Liver (tissue), 9 donors: Measurements from ENCODE around the gene PLEKHA3. TPM values are rescaled to one million over a fixed set of nuclear protein-coding genes. Genes with fewer than 3 reads are reported as not detected.

Source experiments
- DNase-seq: peaks from one replicate; pipeline ENCODE4 v3.0.0-alpha.2; 2017; ENCODE audit warnings: low spot score
- H3K27ac ChIP-seq, 2 donors: one replicate each; pipeline ENCODE4 v1.7.0; 2013; ENCODE audit warnings: inconsistent platforms in 2 of 2, low read length in 2 of 2, control low read depth in 1 of 2, low read depth in 1 of 2, mild to moderate bottlenecking in 1 of 2
- H3K27me3 ChIP-seq, 4 donors: one replicate each; pipeline versions ENCODE4 v1.6.1 to v1.7.0; 2013; ENCODE audit warnings: low read length in 3 of 4, inconsistent platforms in 1 of 4, mild to moderate bottlenecking in 1 of 4, moderate library complexity in 1 of 4; ENCODE audit not compliant: control insufficient read depth in 4 of 4, insufficient read depth in 4 of 4
- H3K36me3 ChIP-seq, 4 donors: one replicate each; pipeline versions ENCODE4 v1.6.1 to v1.7.0; 2013; ENCODE audit warnings: low read length in 3 of 4, mild to moderate bottlenecking in 3 of 4, low read depth in 1 of 4, moderate library complexity in 1 of 4; ENCODE audit not compliant: control insufficient read depth in 4 of 4, insufficient read depth in 3 of 4
- H3K4me1 ChIP-seq, 4 donors: one replicate each; pipeline versions ENCODE4 v1.6.1 to v1.7.0; 2013; ENCODE audit warnings: low read length in 3 of 4, mild to moderate bottlenecking in 3 of 4, moderate library complexity in 1 of 4; ENCODE audit not compliant: control insufficient read depth in 4 of 4, insufficient read depth in 4 of 4
- H3K4me3 ChIP-seq, 3 donors: one replicate each; pipeline versions ENCODE4 v1.6.1 to v1.7.0; 2013; ENCODE audit warnings: low read length in 3 of 3, control low read depth in 1 of 3, low read depth in 1 of 3, mild to moderate bottlenecking in 1 of 3
- H3K9ac ChIP-seq, 2 donors: one replicate each; pipeline ENCODE4 v1.7.0; 2013; ENCODE audit warnings: low read length in 2 of 2, mild to moderate bottlenecking in 2 of 2, moderate library complexity in 2 of 2, control low read depth in 1 of 2, low read depth in 1 of 2
- H3K9me3 ChIP-seq, 4 donors: one replicate each; pipeline versions ENCODE4 v1.6.1 to v1.7.0; 2013; ENCODE audit warnings: low read length in 3 of 4; ENCODE audit not compliant: control insufficient read depth in 4 of 4
- ATF3 ChIP-seq: IDR thresholded peaks from 2 replicates; pipeline ENCODE4 v1.6.1; 2016; ENCODE audit warnings: antibody characterized with exemption
- CTCF ChIP-seq: fragments of 150-350 bp; IDR thresholded peaks from 2 replicates; pipeline ENCODE4 v1.5.1; 2017; ENCODE audit warnings: improper control_type of control experiment, low read depth, low read length; ENCODE audit not compliant: missing input control
- FOXA1 ChIP-seq: IDR thresholded peaks from 2 replicates; pipeline ENCODE4 v1.6.1; 2016; ENCODE audit warnings: antibody characterized with exemption
- FOXA2 ChIP-seq: IDR thresholded peaks from 2 replicates; pipeline ENCODE4 v1.6.1; 2016; ENCODE audit warnings: antibody characterized with exemption
- GABPA ChIP-seq, 2 donors: IDR thresholded peaks in 1 of 2; conservative IDR thresholded peaks in 1 of 2; 2 replicates each; pipeline ENCODE4 v1.6.1; 2016; ENCODE audit warnings: antibody characterized with exemption in 2 of 2, mild to moderate bottlenecking in 1 of 2, moderate library complexity in 1 of 2
- HNF4G ChIP-seq: IDR thresholded peaks from 2 replicates; pipeline ENCODE4 v1.6.1; 2016; ENCODE audit warnings: antibody characterized with exemption
- JUND ChIP-seq, 2 donors: IDR thresholded peaks; 2 replicates each; pipeline ENCODE4 v1.6.1; 2016; ENCODE audit warnings: antibody characterized with exemption in 2 of 2
- MAX ChIP-seq: IDR thresholded peaks from 2 replicates; pipeline ENCODE4 v1.6.1; 2016; ENCODE audit warnings: antibody characterized with exemption
- NR2F2 ChIP-seq: IDR thresholded peaks from 2 replicates; pipeline ENCODE4 v1.6.1; 2016; ENCODE audit warnings: antibody characterized with exemption
- RAD21 ChIP-seq, 2 donors: IDR thresholded peaks; 2 replicates each; pipeline ENCODE4 v1.6.1; 2016; ENCODE audit warnings: antibody characterized with exemption in 2 of 2, mild to moderate bottlenecking in 2 of 2
- REST ChIP-seq: IDR thresholded peaks from 2 replicates; pipeline ENCODE4 v1.6.1; 2016; ENCODE audit warnings: antibody characterized with exemption, mild to moderate bottlenecking
- SP1 ChIP-seq: IDR thresholded peaks from 2 replicates; pipeline ENCODE4 v1.6.1; 2018; ENCODE audit warnings: antibody characterized with exemption, mild to moderate bottlenecking
- TAF1 ChIP-seq: conservative IDR thresholded peaks from 2 replicates; pipeline ENCODE4 v1.6.1; 2016; ENCODE audit warnings: antibody characterized with exemption, mild to moderate bottlenecking
- YY1 ChIP-seq: IDR thresholded peaks from 2 replicates; pipeline ENCODE4 v1.6.1; 2016; ENCODE audit warnings: antibody characterized with exemption, mild to moderate bottlenecking
- ZBTB33 ChIP-seq: IDR thresholded peaks from 2 replicates; pipeline ENCODE4 v1.6.1; 2016; ENCODE audit warnings: antibody characterized with exemption
- WGBS: extraction: QIAGEN DNeasy Blood & Tissue Kit; methylation state at CpG from one replicate; pipeline ENCODE4 v1.1.7; 2013; 5-methylcytosine and 5-hydroxymethylcytosine counted together
- polyA plus RNA-seq, 2 donors: library from polyadenylated mRNA; stranded (reverse) in 1 of 2; unstranded in 1 of 2; fragments of 200-250 nt in 1 of 2; fragments of >200 nt in 1 of 2; fragmentation: Nextera tagmentation in 1 of 2; extraction: Ambion mirVana in 1 of 2; gene quantifications; one replicate each; pipeline versions ENCODE4 v1.2.1 to v1.2.3, GENCODE V29; 2013 to 2015
- total RNA-seq, 2 donors: library from RNA; depleted of rRNA; stranded (reverse); fragments of >200 nt; gene quantifications; one replicate each; pipeline ENCODE4 v1.2.3, GENCODE V29; 2014
- donor health status: healthy.
- donor health status: healthy.
- donor health status: healthy.
- donor health status: healthy.
- donor health status: healthy.

The PLEKHA3 gene
- total and polyA plus RNA-seq, 4 donors, result 3.6 to 7.1 (median 6.1) TPM

GRCh38 chr2:178455947-178456346, 24.3 kb upstream of the PLEKHA3 start:
- H3K4me3 ChIP-seq, result no peak overlapping the region

GRCh38 chr2:178457390-178457886, 22.8 kb upstream of the PLEKHA3 start:
- Histone ChIP-seq H3K4me1 (no peaks in the 10 kb centered on the region), H3K27me3 (no peaks in the 10 kb centered on the region), H3K27ac (no peak overlapping the region), H3K36me3 (no peaks in the 10 kb centered on the region), H3K9me3 (no peaks in the 10 kb centered on the region), H3K9ac (no peak overlapping the region), H3K4me3 (no peak overlapping the region)
- 95% methylated on average over 11 of the region's 11 CpGs for WGBS
- no peak for DNase-seq
- no peak for TF ChIP-seq HNF4G
- TF ChIP-seq FOXA1, result no peak
- no peak for TF ChIP-seq NR2F2
- no peak for TF ChIP-seq MAX
- TF ChIP-seq TAF1, result no peak
- TF ChIP-seq ATF3, result no peak
- no peak for TF ChIP-seq SP1
- no peak for TF ChIP-seq ZBTB33
- TF ChIP-seq JUND (IDR thresholded peaks at IDR 0.05), result no peak
- TF ChIP-seq FOXA2, result no peak
- TF ChIP-seq YY1, result no peak
- no peak for TF ChIP-seq RAD21 (IDR thresholded peaks at IDR 0.05)

More at GRCh38 chr2:178455947-178456346, 24.3 kb upstream of the PLEKHA3 start:
- DNase-seq, result no peak
- no peak overlapping the region for H3K9ac ChIP-seq
- no peak for TF ChIP-seq CTCF
- TF ChIP-seq GABPA (IDR thresholded peaks at IDR 0.05 in 1 of 2, conservative IDR thresholded peaks at IDR 0.05 in 1 of 2), result no peak
- no peak for TF ChIP-seq ATF3
- TF ChIP-seq SP1, result no peak
- TF ChIP-seq RAD21 (IDR thresholded peaks at IDR 0.05), result no peak
- TF ChIP-seq REST, result no peak
- no peak for TF ChIP-seq TAF1
- no peak for TF ChIP-seq FOXA1
- TF ChIP-seq NR2F2, result no peak
- no peak for TF ChIP-seq FOXA2
- no peak for TF ChIP-seq MAX
- no peaks in the 10 kb centered on the region for H3K9me3 ChIP-seq
- no peak overlapping the region for H3K27ac ChIP-seq
- H3K4me1 ChIP-seq, result peaks cover 2 to 5% (median 3%) of the 10 kb centered on the region in 4 donors
- H3K36me3 ChIP-seq, result no peaks in the 10 kb centered on the region
- 96% methylated on average over 5 of the region's 5 CpGs for WGBS
- no peaks in the 10 kb centered on the region for H3K27me3 ChIP-seq
